Right renal cortex interstitium (tissue), 3 donors: ENCODE measurements around the gene SYT3. TPM values are rescaled to one million over a fixed set of nuclear protein-coding genes. Genes with fewer than 3 reads are reported as not detected.
"Not testable (repeated sequence)": the region's sequence is repeated elsewhere in the genome, so short reads cannot be mapped to it uniquely, and the experiment has no call there.

Experiments
- DNase-seq, 3 donors: peaks; one replicate each; pipeline ENCODE4 v3.0.0-alpha.2; 2013; ENCODE audit warnings: low read depth in 3 of 3, low spot score in 2 of 3
- polyA plus RNA-seq, 3 donors: library from polyadenylated mRNA; unstranded; fragments of 120-200 nt; gene quantifications; one replicate each; pipeline ENCODE4 v1.2.1, GENCODE V29; 2013; ENCODE audit not compliant: insufficient read length in 3 of 3

The SYT3 gene
- polyA plus RNA-seq, 3 donors, result 0.47 to 1.0 (median 0.65) TPM

GRCh38 chr19:50607388-50607787 lies 32.3 kb downstream of the SYT3 start:
- DNase-seq, result no peak

- peak in 1 of 3 donors; percentile 10 for DNase-seq
Observed at GRCh38 chr19:50606059-50606836, 33.4 kb downstream of the SYT3 start.

GRCh38 chr19:50604264-50605073 lies 35.2 kb downstream of the SYT3 start:
- not testable (repeated sequence) for DNase-seq

GRCh38 chr19:50602935-50603334 lies 36.7 kb downstream of the SYT3 start:
- DNase-seq, result no peak

- DNase-seq, result no peak
Observed at GRCh38 chr19:50602496-50602895, 37.2 kb downstream of the SYT3 start.

GRCh38 chr19:50602089-50602422 lies 37.6 kb downstream of the SYT3 start:
- DNase-seq, result no peak

GRCh38 chr19:50601407-50602088 lies 38.1 kb downstream of the SYT3 start:
- DNase-seq, result no peak

- DNase-seq, result no peak
Observed at GRCh38 chr19:50599427-50599826, 40.3 kb downstream of the SYT3 start.

GRCh38 chr19:50590191-50590590 lies 49.5 kb downstream of the SYT3 start:
- DNase-seq, result no peak

GRCh38 chr19:50581795-50582660 lies 57.7 kb downstream of the SYT3 start:
- DNase-seq, result not testable (repeated sequence)

- DNase-seq, result no peak
Observed at GRCh38 chr19:50580970-50581634, 58.6 kb downstream of the SYT3 start.

- no peak for DNase-seq
Observed at GRCh38 chr19:50580240-50580639, 59.4 kb downstream of the SYT3 start.

- not testable (repeated sequence) for DNase-seq
Observed at GRCh38 chr19:50576769-50577168, 62.9 kb downstream of the SYT3 start.

GRCh38 chr19:50573741-50574461 lies 65.8 kb downstream of the SYT3 start:
- DNase-seq, result no peak

Other genes with a start within 250 kb of the SYT3 start
- gene SPIB, start 220.9 kb downstream of the SYT3 start, polyA plus RNA-seq, result under 1 TPM; 0.28 to 0.91 (median 0.82) TPM
- under 1 TPM; 0.58 to 0.72 (median 0.67) TPM for gene MYBPC2, start 207.0 kb downstream of the SYT3 start, polyA plus RNA-seq
- 100 to 1,000 TPM; 103 to 123 (median 107) TPM for gene EMC10, start 163.4 kb downstream of the SYT3 start, polyA plus RNA-seq
- 1 to 10 TPM; 5.9 to 7.8 (median 6.8) TPM for gene GARIN5A, start 163.0 kb downstream of the SYT3 start, polyA plus RNA-seq
- gene JOSD2, start 128.7 kb downstream of the SYT3 start, polyA plus RNA-seq, result 1 to 10 TPM; 6.4 to 8.8 (median 7.7) TPM
- 1 to 10 TPM; 5.5 to 8.3 (median 8.1) TPM for gene ASPDH, start 126.0 kb downstream of the SYT3 start, polyA plus RNA-seq
- 10 to 100 TPM; 12.6 to 15.6 (median 15.0) TPM for gene LRRC4B, start 71.4 kb downstream of the SYT3 start, polyA plus RNA-seq
- 1 to 10 TPM; 1.7 to 3.8 (median 2.5) TPM for gene C19orf81, start 9.6 kb upstream of the SYT3 start, polyA plus RNA-seq
- 1 to 10 TPM; 3.5 to 5.0 (median 4.9) TPM for gene SHANK1, start 79.9 kb upstream of the SYT3 start, polyA plus RNA-seq
- 10 to 100 TPM; 25.3 to 29.9 (median 27.2) TPM for gene CLEC11A, start 83.5 kb upstream of the SYT3 start, polyA plus RNA-seq
- gene GPR32, start 130.6 kb upstream of the SYT3 start, polyA plus RNA-seq, result not detected
- under 1 TPM in 2 of 3 donors, not detected in 1; 0.13 to 0.15 TPM for gene ACP4, start 150.5 kb upstream of the SYT3 start, polyA plus RNA-seq
- 1 to 10 TPM; 1.7 to 1.8 (median 1.8) TPM for gene KLK1, start 183.9 kb upstream of the SYT3 start, polyA plus RNA-seq
- gene KLK15, start 193.7 kb upstream of the SYT3 start, polyA plus RNA-seq, result not detected
- under 1 TPM; 0.24 to 0.53 (median 0.42) TPM for gene KLK3, start 215.0 kb upstream of the SYT3 start, polyA plus RNA-seq
- under 1 TPM; 0.18 to 0.22 (median 0.21) TPM for gene KLK2, start 233.6 kb upstream of the SYT3 start, polyA plus RNA-seq